Erythroblast (primary cell): Measurements from ENCODE around the gene HELZ2.

Experiments used
- DNase-seq, 2 experiments: peaks; one replicate each; lab custom pipeline; 2025; lab: John Stamatoyannopoulos, UW
- GATA1 ChIP-seq: IDR thresholded peaks from 2 replicates; pipeline ENCODE4 v1.6.1; 2011; ENCODE audit warnings: low read depth, mild to moderate bottlenecking, control low read depth, low read length, moderate library complexity
- POLR2A ChIP-seq: IDR thresholded peaks from 2 replicates; pipeline ENCODE4 v1.6.1; 2011; ENCODE audit warnings: mild to moderate bottlenecking, low read length

Gene HELZ2

DNA sequence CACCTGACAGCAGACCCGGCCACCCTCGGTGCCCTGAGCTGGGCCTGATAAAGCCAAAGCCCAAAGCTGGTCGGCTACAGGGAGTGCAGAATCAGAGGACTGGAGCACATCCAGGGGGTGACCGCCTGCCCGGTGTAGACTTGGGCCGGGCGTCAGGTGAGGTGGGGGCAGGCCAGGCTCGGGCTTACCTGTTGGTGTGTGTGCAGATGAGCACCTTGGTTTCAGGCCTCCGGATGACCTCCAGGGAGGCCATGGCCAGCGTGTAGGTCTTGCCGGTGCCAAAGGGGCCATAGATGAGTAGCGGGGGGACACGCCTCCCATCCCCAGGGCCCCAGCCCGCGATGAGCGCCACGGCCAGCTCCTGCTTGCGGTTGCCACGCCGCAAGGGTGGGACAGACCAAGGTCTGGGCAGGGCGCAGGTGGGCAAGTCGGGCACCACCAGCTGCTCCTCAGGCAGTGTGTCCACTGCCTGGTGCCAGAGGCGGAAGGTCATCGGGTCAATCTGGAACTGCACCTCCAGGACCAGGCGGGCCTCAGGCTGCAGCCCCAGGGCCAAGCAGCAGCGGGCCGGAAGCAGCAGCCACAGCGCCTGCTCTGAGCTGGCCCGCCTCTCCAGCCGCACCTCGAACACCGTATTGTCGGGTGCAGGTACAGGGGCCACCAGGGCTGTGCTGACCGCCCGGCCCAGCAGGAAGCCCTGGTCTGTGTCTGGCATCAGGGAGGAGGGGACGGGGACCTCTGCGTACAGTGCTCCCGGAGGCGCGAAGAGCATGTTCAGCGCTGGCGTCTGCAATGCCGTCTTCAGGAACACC is 5.7 kb downstream of the HELZ2 start:
- DNase-seq = no peak
- TF ChIP-seq GATA1 (no peak), POLR2A (peak; percentile 17)

GRCh38 chr20:63567386-63568169 is 6.5 kb downstream of the HELZ2 start:
- no peak for TF ChIP-seq POLR2A
- TF ChIP-seq GATA1 = no peak
- DNase-seq = no peak

DNA sequence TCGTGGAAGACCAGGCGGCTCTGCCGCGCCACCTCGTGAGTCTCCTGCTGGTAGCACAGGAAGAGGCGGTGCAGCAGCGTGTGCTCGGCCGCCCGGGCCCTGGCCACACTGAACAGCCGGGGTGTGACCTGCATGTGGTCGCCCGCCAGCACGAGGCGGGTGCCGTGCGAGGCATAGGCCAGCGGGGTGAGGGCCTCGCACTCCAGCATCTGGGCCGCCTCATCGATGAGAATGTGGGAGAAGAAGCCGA is 7.0 kb downstream of the HELZ2 start:
- TF ChIP-seq POLR2A = no peak
- TF ChIP-seq GATA1 = no peak
- DNase-seq = no peak

GRCh38 chr20:63566395-63567135 is 7.5 kb downstream of the HELZ2 start:
- DNase-seq = no peak
- TF ChIP-seq GATA1 (no peak), POLR2A (no peak)

DNA sequence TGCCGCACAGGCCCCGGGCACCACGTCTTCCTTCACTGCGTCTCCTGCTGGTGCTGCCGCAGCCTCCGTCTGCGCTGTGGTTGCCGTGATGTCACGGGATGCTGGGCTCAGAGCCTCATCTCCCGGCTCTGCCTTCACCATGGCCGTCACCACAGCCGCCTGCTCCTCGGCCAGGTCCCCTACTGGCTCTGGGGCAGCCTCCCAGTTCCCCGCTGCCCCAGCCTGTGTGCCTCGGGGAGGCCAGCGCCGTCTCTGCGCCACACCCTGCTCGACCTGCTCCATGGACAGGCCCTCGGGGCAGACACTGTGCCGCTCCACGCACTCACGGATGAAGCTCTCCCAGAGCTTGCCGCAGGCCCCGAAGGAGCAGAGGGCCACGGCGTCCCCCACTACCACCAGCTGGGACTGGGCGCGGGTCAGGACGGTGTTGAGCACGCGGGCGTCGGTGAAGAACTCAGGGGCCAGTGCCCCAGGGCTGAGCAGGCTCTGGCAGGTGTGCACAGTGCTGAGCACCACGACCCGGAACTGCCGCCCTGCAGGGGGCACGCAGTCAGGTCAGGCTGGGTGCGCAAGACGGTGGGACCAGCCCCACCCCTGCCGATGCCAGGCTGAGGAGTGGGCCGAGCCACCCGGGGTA is 8.2 kb downstream of the HELZ2 start:
- TF ChIP-seq GATA1 (no peak), POLR2A (no peak)
- DNase-seq = no peak

GRCh38 chr20:63565021-63565698 is 8.9 kb downstream of the HELZ2 start:
- no peak for TF ChIP-seq GATA1
- DNase-seq = no peak

- TF ChIP-seq POLR2A = no peak
- no peak for TF ChIP-seq GATA1
Measured at GRCh38 chr20:63564036-63564810, 9.8 kb downstream of the HELZ2 start.

DNA sequence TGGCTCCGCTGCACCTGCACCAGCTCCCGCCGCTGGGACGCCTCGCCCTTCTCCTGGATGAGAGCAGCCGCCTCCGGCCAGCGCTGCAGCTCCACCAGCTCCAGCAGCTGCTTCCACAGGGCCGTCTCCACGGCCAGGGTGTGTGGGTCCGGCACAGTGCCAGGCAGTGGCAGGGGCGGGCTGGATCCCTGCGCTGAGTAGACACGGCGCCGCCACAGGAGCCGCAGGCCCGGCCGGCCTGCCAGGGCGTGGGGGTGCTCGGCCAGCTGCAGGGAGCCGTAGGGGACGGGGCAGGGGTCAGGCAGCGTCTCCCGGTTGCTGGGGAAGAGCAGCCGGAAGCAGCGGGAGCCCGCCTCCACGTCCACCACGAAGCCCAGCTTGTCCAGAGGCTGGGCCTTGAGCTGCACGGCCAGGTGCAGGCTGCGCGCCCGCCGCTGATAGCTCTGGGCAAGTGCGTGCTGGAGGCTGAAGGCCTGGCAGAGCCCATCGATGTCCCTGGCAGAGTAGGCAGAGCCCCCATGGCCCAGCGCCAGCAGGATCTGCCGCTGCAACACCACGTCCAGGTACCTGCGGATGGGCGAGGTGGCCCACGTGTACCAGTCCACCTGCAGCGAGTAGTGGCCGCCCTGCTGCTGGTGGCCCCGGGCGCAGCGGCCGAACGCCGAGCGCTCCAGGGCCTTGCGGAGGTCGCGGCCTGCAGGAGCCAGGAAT is 10.7 kb downstream of the HELZ2 start:
- DNase-seq = no peak
- TF ChIP-seq GATA1 = no peak
- TF ChIP-seq POLR2A = no peak

More at GRCh38 chr20:63564036-63564810, 9.8 kb downstream of the HELZ2 start:
- DNase-seq = no peak

DNA sequence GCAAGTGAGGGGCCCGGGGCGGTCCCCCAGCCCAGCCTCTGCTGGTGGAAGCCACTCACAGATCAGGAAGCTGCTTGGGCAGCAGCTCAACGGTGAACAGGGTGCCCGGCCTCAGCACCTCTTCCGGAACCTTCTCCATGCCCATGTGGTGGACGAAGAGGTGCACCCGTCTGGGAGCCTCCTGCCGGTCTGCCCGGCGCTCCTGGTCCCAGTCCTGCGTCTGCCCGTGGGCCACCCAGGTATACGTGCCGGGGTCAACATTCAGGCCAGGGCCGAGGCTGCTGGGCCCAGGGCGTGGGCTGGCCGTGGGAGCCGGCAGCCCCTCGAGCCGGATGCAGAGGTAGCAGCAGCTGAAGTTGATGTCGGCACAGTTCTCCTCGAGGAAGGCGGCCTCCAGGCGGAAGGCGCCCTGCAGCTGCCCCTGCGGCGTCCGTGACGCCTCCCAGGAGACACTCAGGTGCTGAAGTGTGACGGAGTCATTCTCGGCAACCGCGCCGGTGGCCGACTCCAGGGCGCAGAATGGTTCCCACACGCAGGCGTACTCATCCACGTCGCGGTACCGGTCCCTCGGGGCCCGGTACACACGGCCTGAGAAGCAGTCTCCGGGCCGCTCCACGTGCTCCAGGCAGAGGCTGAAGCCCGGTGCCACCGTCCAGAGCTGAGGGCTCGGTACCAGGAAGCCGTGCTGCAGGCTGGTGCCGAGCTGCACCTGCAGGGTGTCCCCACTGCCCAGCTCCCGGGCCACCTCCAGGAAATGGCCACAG is 11.4 kb downstream of the HELZ2 start:
- no peak for DNase-seq
- TF ChIP-seq GATA1 (no peak), POLR2A (no peak)

DNA sequence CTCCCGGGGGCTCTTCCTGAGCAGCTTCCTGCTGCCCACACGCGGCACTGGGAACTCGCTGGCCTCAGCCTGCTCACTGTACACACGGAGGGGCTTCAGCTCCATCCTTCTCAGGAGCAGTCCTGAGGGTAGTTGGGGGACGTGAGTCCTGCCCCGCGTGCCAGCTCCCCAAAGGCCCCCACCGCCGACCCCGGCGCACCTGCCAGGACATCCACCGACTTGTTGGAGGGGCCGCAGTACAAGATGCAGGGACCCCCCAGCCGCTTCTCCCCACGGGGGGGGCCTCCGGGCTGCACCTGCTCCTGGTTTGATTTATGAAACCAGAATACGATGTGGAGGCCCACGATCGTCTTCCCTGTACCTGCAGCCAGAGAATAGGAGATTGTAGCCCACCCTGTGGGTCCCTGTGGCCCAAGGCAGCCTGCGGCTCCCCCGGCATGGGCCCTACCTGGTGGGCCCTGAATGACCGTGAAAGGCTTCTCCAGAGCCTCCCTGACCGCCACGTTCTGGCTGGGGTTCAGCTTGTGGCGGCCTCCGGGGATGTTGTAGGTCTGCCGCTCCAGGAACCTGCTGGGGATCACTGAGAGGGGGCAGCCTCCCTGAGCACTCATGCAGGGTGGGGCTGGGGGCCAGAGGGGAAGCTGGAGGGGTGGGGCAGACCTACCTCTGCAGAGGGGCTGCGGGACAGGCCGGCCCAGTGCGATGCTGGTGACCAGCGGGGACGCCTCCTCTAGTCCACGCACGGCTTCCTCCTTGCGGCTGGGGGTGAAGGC is 12.2 kb downstream of the HELZ2 start:
- DNase-seq = no peak
- TF ChIP-seq POLR2A (no peak), GATA1 (no peak)

DNA sequence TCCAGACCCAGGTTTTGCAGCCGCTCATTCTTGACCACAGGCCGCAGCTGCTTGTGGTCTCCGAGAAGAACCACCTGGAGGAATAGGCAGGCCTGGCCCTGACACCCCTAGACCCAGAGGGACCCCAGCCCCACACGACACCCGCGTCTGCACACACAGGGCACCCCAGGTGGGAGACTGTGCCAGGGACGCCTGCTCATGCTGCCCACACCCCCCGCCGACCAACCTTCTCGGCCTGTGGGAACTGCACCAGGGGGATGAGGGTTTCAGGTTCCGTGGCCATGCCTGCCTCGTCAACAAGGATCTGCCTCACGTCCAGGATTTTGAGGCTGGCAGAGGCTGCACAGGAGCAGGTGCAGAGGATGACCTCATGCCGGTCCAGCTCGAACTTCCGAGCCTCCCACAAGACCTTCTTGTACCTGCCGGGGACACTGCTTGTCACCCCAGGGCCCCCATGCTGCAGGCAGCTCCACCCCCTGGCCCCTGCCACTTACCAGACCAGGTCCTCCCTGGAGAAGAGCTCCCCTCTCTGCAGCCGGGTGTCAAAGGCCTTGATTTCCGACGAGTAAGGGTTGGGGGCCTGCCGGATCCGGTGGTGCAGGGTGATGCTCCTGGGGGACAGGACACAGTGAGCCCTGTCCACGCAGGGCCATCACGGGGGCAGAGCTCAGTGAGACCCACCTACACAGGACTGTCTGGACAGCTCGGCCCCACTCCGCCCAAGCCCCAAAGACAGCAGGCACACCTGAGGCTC is 13.0 kb downstream of the HELZ2 start:
- no peak for DNase-seq
- TF ChIP-seq POLR2A (no peak), GATA1 (no peak)
